GM18907 (cell line): ENCODE results near the gene TACR2.
A peak's percentile ranks its signal among the peaks of the same experiment; 100 is the strongest.

Experiments used
- ATAC-seq: cut with Tn5 transposase; IDR thresholded peaks from one replicate; pipeline ENCODE4 v1.9.1; 2021; ENCODE audit warnings: mild to moderate bottlenecking, moderate library complexity; ENCODE audit not compliant: unreplicated experiment

TACR2 gene

GRCh38 chr10:69405221-69405620, 11.5 kb downstream of the TACR2 start:
- no peak for ATAC-seq

GRCh38 chr10:69404786-69405185, 11.9 kb downstream of the TACR2 start:
- no peak for ATAC-seq

GRCh38 chr10:69403519-69403918, 13.2 kb downstream of the TACR2 start:
- no peak for ATAC-seq

- no peak for ATAC-seq
Measured at GRCh38 chr10:69403066-69403465, 13.7 kb downstream of the TACR2 start.

GRCh38 chr10:69402386-69402785, 14.3 kb downstream of the TACR2 start:
- no peak for ATAC-seq

- ATAC-seq: no peak
Measured at GRCh38 chr10:69401416-69401815, 15.3 kb downstream of the TACR2 start.

GRCh38 chr10:69400936-69401335, 15.8 kb downstream of the TACR2 start:
- ATAC-seq: no peak

- ATAC-seq: no peak
Measured at GRCh38 chr10:69398466-69398865, 18.3 kb downstream of the TACR2 start.

GRCh38 chr10:69397972-69398371, 18.7 kb downstream of the TACR2 start:
- ATAC-seq: no peak

- no peak for ATAC-seq
Measured at GRCh38 chr10:69394020-69394419, 22.7 kb downstream of the TACR2 start.

- peak; percentile 83 for ATAC-seq
Measured at GRCh38 chr10:69392481-69393000, 24.2 kb downstream of the TACR2 start.

GRCh38 chr10:69391158-69391557, 25.6 kb downstream of the TACR2 start:
- no peak for ATAC-seq

GRCh38 chr10:69389827-69390490, 26.8 kb downstream of the TACR2 start:
- no peak for ATAC-seq

GRCh38 chr10:69388488-69388887, 28.2 kb downstream of the TACR2 start:
- no peak for ATAC-seq

GRCh38 chr10:69387500-69387899, 29.2 kb downstream of the TACR2 start:
- ATAC-seq: no peak

- no peak for ATAC-seq
Measured at GRCh38 chr10:69385454-69386350, 31.0 kb downstream of the TACR2 start.

- no peak for ATAC-seq
Measured at GRCh38 chr10:69384320-69384719, 32.4 kb downstream of the TACR2 start.

- ATAC-seq: no peak
Measured at GRCh38 chr10:69383558-69383957, 33.2 kb downstream of the TACR2 start.

GRCh38 chr10:69382382-69383117, 34.2 kb downstream of the TACR2 start:
- no peak for ATAC-seq

GRCh38 chr10:69379800-69380199, 36.9 kb downstream of the TACR2 start:
- no peak for ATAC-seq

GRCh38 chr10:69377933-69378332, 38.8 kb downstream of the TACR2 start:
- no peak for ATAC-seq
